Astrocyte of the cerebellum (primary cell): Measurements from ENCODE around the gene SMARCC1.

ENCODE experiments used
- DNase-seq: peaks from one replicate; pipeline ENCODE4 v3.0.0-alpha.2; 2011; ENCODE audit warnings: low read depth
- H3K4me3 ChIP-seq: 2 replicates; pipeline ENCODE4 v1.5.1; 2011; ENCODE audit warnings: mild to moderate bottlenecking, low read depth, low read length, moderate library complexity
- in situ Hi-C: cut with HindIII; loops from 2 replicates; pipeline ENCODE4 v1.10.0; 2017; ENCODE audit warnings: low sequenced_read_pairs
- TF ChIP-seq, protein P1 (sequence below): IDR thresholded peaks from 2 replicates; pipeline ENCODE4 v1.5.1; 2012; ENCODE audit warnings: low read length, low read depth, moderate library complexity, mild to moderate bottlenecking; ENCODE audit errors: missing control alignments

SMARCC1 gene

DNA sequence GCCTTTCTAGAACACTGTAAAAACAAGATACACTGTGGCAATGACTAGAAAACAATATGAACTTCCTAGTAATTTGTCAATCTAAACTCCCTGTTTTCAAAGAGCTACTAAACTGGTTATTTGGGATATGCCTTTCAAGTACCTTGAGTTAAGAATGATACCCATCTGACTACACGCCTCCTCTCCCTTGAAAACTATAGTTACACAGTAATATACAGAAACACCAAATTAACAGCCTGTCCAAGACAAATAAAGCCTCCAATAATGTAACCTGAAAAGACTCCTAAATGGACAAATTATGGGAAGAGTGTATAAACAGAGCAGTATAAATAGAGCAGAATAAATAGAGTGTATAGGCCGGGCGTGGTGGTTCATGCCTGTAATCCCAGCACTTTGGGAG, 70.1 kb downstream of the SMARCC1 start:
- in situ Hi-C loops = no loop called here
- DNase-seq = no peak
- H3K4me3 ChIP-seq = no peak overlapping the region
- TF ChIP-seq, protein P1, sequence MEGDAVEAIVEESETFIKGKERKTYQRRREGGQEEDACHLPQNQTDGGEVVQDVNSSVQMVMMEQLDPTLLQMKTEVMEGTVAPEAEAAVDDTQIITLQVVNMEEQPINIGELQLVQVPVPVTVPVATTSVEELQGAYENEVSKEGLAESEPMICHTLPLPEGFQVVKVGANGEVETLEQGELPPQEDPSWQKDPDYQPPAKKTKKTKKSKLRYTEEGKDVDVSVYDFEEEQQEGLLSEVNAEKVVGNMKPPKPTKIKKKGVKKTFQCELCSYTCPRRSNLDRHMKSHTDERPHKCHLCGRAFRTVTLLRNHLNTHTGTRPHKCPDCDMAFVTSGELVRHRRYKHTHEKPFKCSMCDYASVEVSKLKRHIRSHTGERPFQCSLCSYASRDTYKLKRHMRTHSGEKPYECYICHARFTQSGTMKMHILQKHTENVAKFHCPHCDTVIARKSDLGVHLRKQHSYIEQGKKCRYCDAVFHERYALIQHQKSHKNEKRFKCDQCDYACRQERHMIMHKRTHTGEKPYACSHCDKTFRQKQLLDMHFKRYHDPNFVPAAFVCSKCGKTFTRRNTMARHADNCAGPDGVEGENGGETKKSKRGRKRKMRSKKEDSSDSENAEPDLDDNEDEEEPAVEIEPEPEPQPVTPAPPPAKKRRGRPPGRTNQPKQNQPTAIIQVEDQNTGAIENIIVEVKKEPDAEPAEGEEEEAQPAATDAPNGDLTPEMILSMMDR = no peak

DNA sequence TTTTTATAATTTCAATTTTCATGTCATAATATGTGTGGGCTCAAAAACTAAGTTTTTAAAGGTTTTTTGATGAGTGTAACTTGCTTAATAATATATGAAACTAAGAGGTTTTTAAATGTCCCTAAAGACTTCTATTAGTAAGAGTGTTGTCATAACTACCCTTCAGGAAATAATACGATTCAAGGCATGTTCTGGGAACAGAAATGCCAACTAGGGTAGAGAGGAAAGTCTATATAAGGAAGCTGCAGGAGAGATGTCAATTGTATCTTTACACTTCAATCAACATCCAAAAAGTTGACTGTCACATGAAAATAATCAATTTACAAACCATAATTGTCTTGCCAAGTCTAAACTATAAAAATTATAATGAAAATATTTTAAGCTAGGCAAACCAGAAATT, 76.3 kb downstream of the SMARCC1 start:
- in situ Hi-C loops = no loop called here
- H3K4me3 ChIP-seq = no peak overlapping the region
- no peak for DNase-seq

DNA sequence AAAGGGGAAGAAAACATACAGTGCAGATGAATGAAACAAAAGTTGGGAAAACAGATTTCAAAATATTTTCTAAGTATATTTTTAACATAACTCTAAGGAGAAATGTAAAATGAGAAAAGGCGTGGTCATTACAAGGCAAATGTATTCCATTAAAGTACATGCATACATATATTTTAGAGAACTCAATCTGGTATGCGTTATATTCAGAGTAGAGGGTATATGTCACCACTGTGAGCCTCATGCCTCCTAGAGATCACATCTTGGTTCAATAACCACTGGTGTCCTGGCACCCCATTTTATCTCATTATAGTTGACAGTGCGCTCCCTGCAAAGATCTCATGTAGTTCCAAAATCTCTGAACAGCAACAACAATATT, 77.5 kb downstream of the SMARCC1 start:
- no peak for DNase-seq
- TF ChIP-seq, protein P1 = no peak
- H3K4me3 ChIP-seq = no peak overlapping the region
- in situ Hi-C loops = no loop called here

More for the DNA sequence above, 76.3 kb downstream of the SMARCC1 start:
- TF ChIP-seq, protein P1 = no peak

DNA sequence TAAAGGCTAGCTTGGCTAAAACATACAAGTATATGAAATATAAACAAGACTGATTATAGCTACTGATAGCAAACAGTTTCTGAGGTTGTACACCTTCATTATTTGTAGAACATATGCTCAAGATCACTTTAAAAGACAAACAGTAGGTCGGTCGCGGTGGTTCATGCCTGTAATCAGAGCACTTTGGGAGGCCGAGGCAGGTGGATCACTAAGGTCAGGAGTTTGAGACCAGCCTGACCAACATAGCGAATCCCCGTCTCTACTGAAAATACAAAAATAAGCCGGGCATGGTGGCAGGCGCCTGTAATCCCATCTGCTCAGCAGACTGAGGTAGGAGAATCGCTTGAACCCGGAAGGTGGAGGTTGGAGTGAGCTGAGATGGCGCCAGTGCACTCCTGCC, 80.3 kb downstream of the SMARCC1 start:
- DNase-seq = no peak
- in situ Hi-C loops = no loop called here
- no peak overlapping the region for H3K4me3 ChIP-seq
- TF ChIP-seq, protein P1 = no peak

DNA sequence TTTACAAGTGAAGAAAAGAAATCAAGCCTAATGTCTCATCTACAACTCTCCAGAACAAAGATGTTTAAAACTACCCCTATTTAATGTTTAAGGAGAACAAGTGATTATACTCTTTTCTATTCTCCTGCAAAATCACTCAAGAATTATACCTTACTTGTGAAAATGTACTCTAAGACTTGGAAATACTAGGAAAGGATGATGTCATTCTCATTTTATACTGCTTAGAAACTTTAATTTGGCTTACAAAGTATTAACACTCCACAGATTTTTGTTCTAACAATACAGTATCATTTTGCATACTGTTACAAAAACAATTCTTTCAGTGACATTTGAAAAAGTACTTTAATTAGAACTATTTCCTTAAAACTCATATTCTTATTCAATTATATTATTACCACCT, 89.5 kb downstream of the SMARCC1 start:
- H3K4me3 ChIP-seq = no peak overlapping the region
- in situ Hi-C loops = no loop called here
- DNase-seq = no peak
- TF ChIP-seq, protein P1 = no peak

DNA sequence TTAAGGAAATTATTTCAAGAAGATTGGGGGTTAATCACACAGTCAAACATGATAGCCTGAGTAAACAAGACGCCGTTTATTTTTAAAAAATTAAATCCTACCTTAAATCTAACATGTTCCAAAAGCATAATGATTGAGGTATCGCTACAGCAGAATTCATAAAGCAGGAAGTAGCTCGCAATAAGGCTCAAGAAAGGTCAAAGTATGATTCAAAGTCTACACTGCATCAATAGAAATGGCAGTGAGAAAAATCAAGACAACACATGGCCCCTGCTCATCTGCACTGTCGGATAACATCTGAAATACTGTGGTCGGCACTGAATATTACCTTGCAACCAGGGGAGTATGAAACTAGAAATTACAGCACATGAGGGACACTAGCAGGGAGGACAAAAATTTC, 93.2 kb downstream of the SMARCC1 start:
- in situ Hi-C loops = no loop called here
- TF ChIP-seq, protein P1 = no peak
- DNase-seq = no peak
- H3K4me3 ChIP-seq = no peak overlapping the region

DNA sequence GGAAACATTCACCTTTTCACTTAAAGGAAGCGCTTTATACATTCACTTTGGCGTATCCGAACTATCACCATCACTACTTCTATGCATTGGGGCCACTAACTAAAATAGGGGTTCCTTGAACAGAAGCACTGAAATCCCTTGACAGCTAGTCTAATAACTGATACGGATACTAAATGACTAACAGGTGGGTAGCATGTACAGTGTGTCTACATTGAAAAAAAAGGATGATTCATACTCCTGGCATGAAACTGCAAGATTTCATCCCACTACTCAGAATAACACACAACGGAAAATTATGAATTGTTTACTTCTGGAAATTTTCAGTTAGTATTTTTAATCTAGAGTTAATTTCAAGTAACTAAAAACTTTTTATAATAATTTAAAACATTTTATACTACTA, 96.7 kb downstream of the SMARCC1 start:
- H3K4me3 ChIP-seq = no peak overlapping the region
- TF ChIP-seq, protein P1 = no peak
- in situ Hi-C loops = no loop called here
- DNase-seq = no peak
